DND-41 (cell line): Measurements from ENCODE around the gene FGR.

Experiments used
- ATAC-seq: fragments of 200-7000 bp; cut with Tn5 transposase; 3 replicates; pipeline ENCODE4 v1.9.1; 2021; ENCODE audit warnings: low read depth; ENCODE audit not compliant: insufficient read depth
- DNase-seq: peaks from one replicate; pipeline ENCODE4 v3.0.0-alpha.2; 2020
- H2AFZ ChIP-seq: 2 replicates; pipeline ENCODE4 v1.6.0; 2012; ENCODE audit warnings: low read depth, low read length
- H3K27ac ChIP-seq: 2 replicates; pipeline ENCODE4 v1.5.1; 2012; ENCODE audit warnings: low read length, inconsistent platforms
- H3K27me3 ChIP-seq: fragments of 200-600 bp; sonication (generic); 2 replicates; pipeline ENCODE4 v1.6.0; 2012; ENCODE audit warnings: low read length, mild to moderate bottlenecking, inconsistent platforms; ENCODE audit not compliant: insufficient read depth, poor library complexity
- H3K36me3 ChIP-seq: 2 replicates; pipeline ENCODE4 v1.5.1; 2012; ENCODE audit warnings: low read length, inconsistent platforms; ENCODE audit not compliant: insufficient read depth
- H3K4me1 ChIP-seq: 2 replicates; pipeline ENCODE4 v1.5.1; 2012; ENCODE audit warnings: mild to moderate bottlenecking, low read length; ENCODE audit not compliant: insufficient read depth
- H3K4me2 ChIP-seq: 2 replicates; pipeline ENCODE4 v1.6.0; 2012; ENCODE audit warnings: mild to moderate bottlenecking, moderate library complexity, low read length, inconsistent platforms; ENCODE audit not compliant: insufficient read depth
- H3K4me3 ChIP-seq, 2 experiments: fragments of 200-600 bp in 1 of 2; shearing (Covaris generic) in 1 of 2; 2 replicates each; pipeline ENCODE4 v1.5.1; 2012 to 2016; ENCODE audit warnings: inconsistent platforms in 2 of 2, low read length in 2 of 2, mild to moderate bottlenecking in 2 of 2, low read depth in 1 of 2, moderate library complexity in 1 of 2
- H3K79me2 ChIP-seq: 2 replicates; pipeline ENCODE4 v1.6.0; 2012; ENCODE audit warnings: low read length, inconsistent platforms; ENCODE audit not compliant: insufficient read depth
- H3K9ac ChIP-seq: 2 replicates; pipeline ENCODE4 v1.6.0; 2012; ENCODE audit warnings: low read depth, mild to moderate bottlenecking, inconsistent platforms, low read length, moderate library complexity
- H3K9me3 ChIP-seq: 2 replicates; pipeline ENCODE4 v1.5.1; 2012; ENCODE audit warnings: low read length, moderate library complexity, mild to moderate bottlenecking, inconsistent platforms; ENCODE audit not compliant: insufficient read depth, severe bottlenecking
- H4K20me1 ChIP-seq: 2 replicates; pipeline ENCODE4 v1.6.0; 2012; ENCODE audit warnings: low read length; ENCODE audit not compliant: insufficient read depth
- EZH2 ChIP-seq: IDR thresholded peaks from 3 replicates; pipeline ENCODE4 v1.6.1; 2012; ENCODE audit warnings: borderline replicate concordance, low read depth, mild to moderate bottlenecking, moderate library complexity, low read length, inconsistent platforms; ENCODE audit not compliant: severe bottlenecking
- TF ChIP-seq, protein P1 (sequence below): IDR thresholded peaks from 2 replicates; pipeline ENCODE4 v1.5.1; 2012; ENCODE audit warnings: borderline replicate concordance, low read length, moderate library complexity, mild to moderate bottlenecking; ENCODE audit not compliant: poor library complexity, severe bottlenecking; ENCODE audit errors: extremely low read depth

Gene FGR

GRCh38 chr1:27566462-27567145 is 68.4 kb downstream of the FGR start:
- H2AFZ ChIP-seq = no peak overlapping the region
- H3K79me2 ChIP-seq = peaks cover 98% of the 10 kb centered on the region
- DNase-seq = no peak
- no peaks in the 10 kb centered on the region for H3K9me3 ChIP-seq
- no peaks in the 10 kb centered on the region for H3K27me3 ChIP-seq
- peaks cover 18% of the 10 kb centered on the region for H3K36me3 ChIP-seq
- H3K9ac ChIP-seq = no peak overlapping the region
- H3K4me2 ChIP-seq = no peak overlapping the region
- no peak overlapping the region for H3K4me3 ChIP-seq
- H3K4me1 ChIP-seq = no peaks in the 10 kb centered on the region
- H3K27ac ChIP-seq = no peak overlapping the region
- ATAC-seq = no peak
- peaks cover 88% of the 10 kb centered on the region for H4K20me1 ChIP-seq
- no peak for TF ChIP-seq EZH2
- TF ChIP-seq, protein P1, sequence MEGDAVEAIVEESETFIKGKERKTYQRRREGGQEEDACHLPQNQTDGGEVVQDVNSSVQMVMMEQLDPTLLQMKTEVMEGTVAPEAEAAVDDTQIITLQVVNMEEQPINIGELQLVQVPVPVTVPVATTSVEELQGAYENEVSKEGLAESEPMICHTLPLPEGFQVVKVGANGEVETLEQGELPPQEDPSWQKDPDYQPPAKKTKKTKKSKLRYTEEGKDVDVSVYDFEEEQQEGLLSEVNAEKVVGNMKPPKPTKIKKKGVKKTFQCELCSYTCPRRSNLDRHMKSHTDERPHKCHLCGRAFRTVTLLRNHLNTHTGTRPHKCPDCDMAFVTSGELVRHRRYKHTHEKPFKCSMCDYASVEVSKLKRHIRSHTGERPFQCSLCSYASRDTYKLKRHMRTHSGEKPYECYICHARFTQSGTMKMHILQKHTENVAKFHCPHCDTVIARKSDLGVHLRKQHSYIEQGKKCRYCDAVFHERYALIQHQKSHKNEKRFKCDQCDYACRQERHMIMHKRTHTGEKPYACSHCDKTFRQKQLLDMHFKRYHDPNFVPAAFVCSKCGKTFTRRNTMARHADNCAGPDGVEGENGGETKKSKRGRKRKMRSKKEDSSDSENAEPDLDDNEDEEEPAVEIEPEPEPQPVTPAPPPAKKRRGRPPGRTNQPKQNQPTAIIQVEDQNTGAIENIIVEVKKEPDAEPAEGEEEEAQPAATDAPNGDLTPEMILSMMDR = no peak

DNA sequence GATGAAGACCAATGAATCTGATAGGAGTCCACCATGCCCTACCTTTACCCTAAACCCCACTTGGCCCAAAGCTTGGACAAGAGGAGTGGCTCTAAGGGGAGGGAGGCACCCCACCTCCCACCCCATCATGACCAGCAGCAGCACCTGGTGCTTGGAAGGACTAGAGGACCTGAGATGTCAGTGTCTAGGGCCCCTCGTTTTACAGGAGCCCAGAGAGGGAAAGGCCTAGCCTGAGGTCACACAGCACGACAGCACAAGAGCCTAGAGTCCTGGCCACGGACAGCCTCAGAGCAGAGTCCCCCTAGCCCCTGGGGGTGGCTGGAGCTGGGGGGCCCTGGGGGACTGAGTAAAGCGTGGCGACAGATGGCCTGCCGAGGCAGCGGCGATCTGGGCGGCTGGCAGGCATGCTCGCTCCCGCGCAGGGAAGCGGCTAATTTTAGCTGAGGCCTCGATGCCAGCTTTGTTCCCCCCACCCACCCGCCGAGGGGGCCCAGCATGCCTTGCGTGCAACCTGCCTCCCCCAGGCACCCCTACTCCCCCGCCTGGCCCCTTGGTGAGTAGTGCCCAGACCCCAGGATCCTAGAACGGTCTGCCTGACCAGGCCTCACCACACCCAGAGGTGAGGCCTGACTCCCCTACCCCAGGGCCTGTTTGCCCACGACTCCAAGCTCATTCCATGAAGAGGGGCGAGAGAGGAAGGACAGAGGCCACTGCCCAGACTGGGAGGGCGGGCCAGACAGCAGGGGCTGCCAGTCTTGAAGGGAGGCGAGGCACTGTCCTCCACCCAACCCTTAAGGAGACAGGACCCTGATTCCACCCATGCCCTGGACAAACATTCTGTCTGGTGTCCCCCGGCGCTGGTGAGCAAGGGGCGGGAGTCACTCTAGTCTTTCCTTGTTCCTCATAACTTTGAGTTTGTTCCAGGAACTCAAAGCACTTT is 70.0 kb downstream of the FGR start:
- DNase-seq (no peak), ATAC-seq (no peak)
- H2AFZ ChIP-seq = no peak overlapping the region
- H3K4me3 ChIP-seq = no peak overlapping the region
- 0 out of 2 replicates have a peak overlapping the region, but pooled peaks have one; percentile 30 for H3K27ac ChIP-seq
- H4K20me1 ChIP-seq = peaks cover 89% of the 10 kb centered on the region
- no peak overlapping the region for H3K9ac ChIP-seq
- no peaks in the 10 kb centered on the region for H3K4me1 ChIP-seq
- H3K4me2 ChIP-seq = no peak overlapping the region
- TF ChIP-seq, protein P1 = no peak
- no peak for TF ChIP-seq EZH2
- H3K36me3 ChIP-seq = peaks cover 27% of the 10 kb centered on the region
- no peaks in the 10 kb centered on the region for H3K27me3 ChIP-seq
- H3K9me3 ChIP-seq = no peaks in the 10 kb centered on the region
- peaks cover 98% of the 10 kb centered on the region for H3K79me2 ChIP-seq

GRCh38 chr1:27563591-27564471 is 71.2 kb downstream of the FGR start:
- Histone ChIP-seq H3K4me2 (no peak overlapping the region), H3K4me1 (no peaks in the 10 kb centered on the region), H3K79me2 (peaks cover 95% of the 10 kb centered on the region), H3K36me3 (peaks cover 35% of the 10 kb centered on the region), H3K9me3 (no peaks in the 10 kb centered on the region), H2AFZ (no peak overlapping the region), H4K20me1 (peaks cover 86% of the 10 kb centered on the region), H3K4me3 (no peak overlapping the region), H3K27me3 (no peaks in the 10 kb centered on the region), H3K9ac (no peak overlapping the region), H3K27ac (0 out of 2 replicates have a peak overlapping the region, but pooled peaks have one; percentile 36)
- no peak for TF ChIP-seq EZH2
- TF ChIP-seq, protein P1 = no peak
- DNase-seq (no peak), ATAC-seq (no peak)
